Stomach (tissue), 4 donors: Measurements from ENCODE around the gene ACCS.

Experiments used
- EP300 ChIP-seq: sonication (generic); formaldehyde crosslinking; IDR thresholded peaks from one replicate; pipeline ENCODE4 v1.6.1; 2017; ENCODE audit warnings: antibody characterized with exemption
- POLR2A ChIP-seq, 4 donors: fragments of 450-650 bp; IDR thresholded peaks; one replicate each; pipeline ENCODE4 v1.6.1; 2016; ENCODE audit warnings: antibody characterized with exemption in 4 of 4, control low read depth in 2 of 4, mild to moderate bottlenecking in 1 of 4, moderate library complexity in 1 of 4
- POLR2AphosphoS5 ChIP-seq, 3 donors: sonication (generic); formaldehyde crosslinking; IDR thresholded peaks; one replicate each; pipeline ENCODE4 v1.6.1; 2016; ENCODE audit warnings: antibody characterized with exemption in 3 of 3
- TF ChIP-seq, protein P1 (sequence below), 7 experiments: fragments of 450-650 bp in 4 of 7; fragments of 200-600 bp in 3 of 7; sonication (generic) in 3 of 7; IDR thresholded peaks; one replicate each; pipeline ENCODE4 v1.5.1; 2016 to 2019; ENCODE audit warnings: antibody characterized with exemption in 7 of 7, control low read depth in 2 of 7, mild to moderate bottlenecking in 1 of 7

DNA sequence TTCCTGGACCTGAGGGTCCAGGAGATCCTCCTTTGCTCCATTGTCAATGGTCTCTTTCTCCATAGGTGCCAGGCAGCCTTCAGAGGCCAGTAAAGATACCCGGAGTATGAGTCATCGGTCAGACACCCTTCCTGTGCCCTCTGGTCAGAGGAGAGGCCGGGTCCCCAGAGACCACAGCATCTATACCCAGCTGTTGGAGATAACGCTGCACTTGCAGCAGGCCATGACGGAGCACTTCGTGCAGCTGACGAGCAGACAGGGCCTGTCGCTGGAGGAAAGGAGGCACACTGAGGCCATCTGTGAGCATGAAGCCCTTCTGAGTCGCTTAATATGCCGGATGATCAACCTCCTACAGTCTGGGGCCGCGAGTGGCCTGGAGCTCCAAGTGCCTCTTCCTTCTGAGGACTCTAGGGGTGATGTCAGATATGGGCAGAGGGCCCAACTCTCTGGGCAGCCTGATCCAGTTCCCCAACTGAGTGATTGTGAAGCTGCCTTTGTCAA is 18.1 kb upstream of the ACCS start, which contains the start of gene ACCSL:
- no peak for TF ChIP-seq POLR2AphosphoS5 (IDR thresholded peaks at IDR 0.05)
- TF ChIP-seq, protein P1, sequence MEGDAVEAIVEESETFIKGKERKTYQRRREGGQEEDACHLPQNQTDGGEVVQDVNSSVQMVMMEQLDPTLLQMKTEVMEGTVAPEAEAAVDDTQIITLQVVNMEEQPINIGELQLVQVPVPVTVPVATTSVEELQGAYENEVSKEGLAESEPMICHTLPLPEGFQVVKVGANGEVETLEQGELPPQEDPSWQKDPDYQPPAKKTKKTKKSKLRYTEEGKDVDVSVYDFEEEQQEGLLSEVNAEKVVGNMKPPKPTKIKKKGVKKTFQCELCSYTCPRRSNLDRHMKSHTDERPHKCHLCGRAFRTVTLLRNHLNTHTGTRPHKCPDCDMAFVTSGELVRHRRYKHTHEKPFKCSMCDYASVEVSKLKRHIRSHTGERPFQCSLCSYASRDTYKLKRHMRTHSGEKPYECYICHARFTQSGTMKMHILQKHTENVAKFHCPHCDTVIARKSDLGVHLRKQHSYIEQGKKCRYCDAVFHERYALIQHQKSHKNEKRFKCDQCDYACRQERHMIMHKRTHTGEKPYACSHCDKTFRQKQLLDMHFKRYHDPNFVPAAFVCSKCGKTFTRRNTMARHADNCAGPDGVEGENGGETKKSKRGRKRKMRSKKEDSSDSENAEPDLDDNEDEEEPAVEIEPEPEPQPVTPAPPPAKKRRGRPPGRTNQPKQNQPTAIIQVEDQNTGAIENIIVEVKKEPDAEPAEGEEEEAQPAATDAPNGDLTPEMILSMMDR (IDR thresholded peaks at IDR 0.05): no peak
- TF ChIP-seq POLR2A (IDR thresholded peaks at IDR 0.05): no peak
- no peak for TF ChIP-seq EP300
